Measurements from ENCODE around the gene DDX1.
A peak's percentile ranks its signal among the peaks of the same experiment; 100 is the strongest.

GRCh38 chr2:15577071-15577735 is 14.5 kb upstream of the DDX1 start:
- TF ChIP-seq CTCF (conservative IDR thresholded peaks at IDR 0.05; ENCODE audit: low read depth, low read length) (peak; percentile 84), EZH2 (IDR thresholded peaks at IDR 0.05; ENCODE audit: borderline replicate concordance, low read depth, low read length, poor library complexity, severe bottlenecking) (no peak)
